ENCODE measurements around the gene KIF3A.
"Not testable (repeated sequence)": the region's sequence is repeated elsewhere in the genome, so short reads cannot be mapped to it uniquely, and the experiment has no call there.

Gene KIF3A

DNA sequence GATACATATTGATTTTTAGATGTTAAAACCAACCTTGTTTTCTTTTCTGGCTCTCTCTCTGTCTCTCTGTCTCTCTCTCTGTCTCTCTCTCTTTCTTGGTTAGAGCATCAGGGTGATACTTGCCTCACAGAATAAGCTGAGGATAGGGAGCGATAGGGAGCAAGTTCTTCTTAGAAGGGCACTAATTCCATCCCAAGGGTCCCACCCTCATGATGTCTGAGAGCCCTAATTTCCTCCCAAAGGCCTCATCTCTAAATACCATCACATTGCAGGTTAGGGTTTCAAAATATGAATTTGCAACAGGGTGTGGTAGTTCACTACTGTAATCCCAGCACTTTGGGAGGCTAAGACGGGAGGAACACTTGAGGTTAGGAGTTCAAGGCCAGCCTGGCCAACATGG is 4.8 kb upstream of the KIF3A start:
- in situ Hi-C loops (cut with MboI; ENCODE audit: low pct_unique_long_range_greater_than_20kb, low sequenced_read_pairs) = no loop called here
- no peak for DNase-seq

DNA sequence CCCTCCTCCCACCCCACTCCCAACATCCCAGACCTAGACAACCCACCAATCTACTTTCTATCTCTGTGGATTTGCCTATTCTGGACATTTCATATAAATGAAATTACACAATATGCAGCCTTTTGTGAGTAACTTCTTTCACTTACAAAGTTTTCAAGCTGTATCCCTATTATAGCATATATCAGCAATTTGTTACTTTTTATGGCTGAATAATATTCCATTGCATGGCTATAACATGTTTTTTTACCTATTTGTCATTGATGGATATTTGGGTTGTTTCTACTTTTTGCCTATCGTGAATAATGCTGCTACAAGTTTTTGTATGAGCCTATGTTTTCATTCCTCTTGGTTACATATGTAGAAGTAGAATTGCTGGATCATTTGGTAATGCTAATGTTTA is 1.9 kb upstream of the KIF3A start:
- in situ Hi-C loops (cut with MboI; ENCODE audit: low pct_unique_long_range_greater_than_20kb, low sequenced_read_pairs) = no loop called here
- DNase-seq = no peak

DNA sequence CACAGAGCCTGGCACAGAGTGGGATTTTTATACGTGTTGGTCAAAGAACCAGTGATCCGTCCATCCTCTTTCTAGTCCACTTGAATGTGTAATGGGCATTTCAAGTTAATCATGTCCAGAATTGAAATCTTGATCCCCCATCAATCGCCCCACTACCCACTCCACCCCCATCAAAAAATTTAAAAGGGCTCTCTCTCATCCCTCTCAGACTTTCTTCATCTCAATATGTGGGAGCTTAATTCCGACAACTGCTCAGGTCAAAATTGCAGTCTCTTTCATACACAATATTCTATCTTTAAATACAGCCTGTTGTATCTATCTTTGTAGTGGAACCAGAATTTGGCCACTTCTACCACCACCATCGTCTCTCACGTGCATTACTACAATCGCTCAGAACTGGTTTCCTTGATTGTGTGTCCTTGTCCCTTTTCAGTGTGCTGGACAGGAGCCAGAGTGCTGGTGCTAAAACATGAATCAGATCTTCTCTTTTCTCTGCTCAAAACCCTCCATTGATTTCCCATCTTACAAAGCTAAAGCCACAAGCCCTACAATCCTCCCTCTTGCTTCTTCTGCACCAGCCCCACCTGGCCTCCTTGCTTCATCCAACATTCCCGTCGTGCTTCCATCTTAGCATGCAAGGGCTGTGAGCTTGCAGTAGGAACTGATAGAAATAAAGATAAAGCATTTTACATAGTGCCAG is 786 bp upstream of the KIF3A start:
- in situ Hi-C loops (cut with MboI; ENCODE audit: low pct_unique_long_range_greater_than_20kb, low sequenced_read_pairs) = no loop called here
- no peak for DNase-seq

DNA sequence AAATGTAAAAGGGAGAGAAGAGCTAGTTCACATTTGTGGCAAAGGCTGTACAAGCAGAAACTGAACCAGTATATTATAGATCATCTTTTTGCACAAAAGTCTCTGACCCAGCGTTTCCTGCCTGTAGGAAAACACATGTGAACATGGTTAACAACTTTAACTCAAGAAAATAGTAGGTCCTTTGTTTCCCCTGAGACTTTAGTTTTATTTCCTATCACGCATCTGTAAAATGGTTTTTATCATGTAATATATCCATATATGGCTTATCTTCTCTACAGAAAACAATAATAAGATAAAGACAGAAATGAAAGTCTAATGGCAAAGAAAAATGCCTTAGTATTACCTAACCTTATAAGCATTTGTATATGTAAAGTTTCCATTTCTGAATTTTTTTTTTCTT is 2.7 kb downstream of the KIF3A start:
- in situ Hi-C loops (cut with MboI; ENCODE audit: low pct_unique_long_range_greater_than_20kb, low sequenced_read_pairs) = no loop called here

DNA sequence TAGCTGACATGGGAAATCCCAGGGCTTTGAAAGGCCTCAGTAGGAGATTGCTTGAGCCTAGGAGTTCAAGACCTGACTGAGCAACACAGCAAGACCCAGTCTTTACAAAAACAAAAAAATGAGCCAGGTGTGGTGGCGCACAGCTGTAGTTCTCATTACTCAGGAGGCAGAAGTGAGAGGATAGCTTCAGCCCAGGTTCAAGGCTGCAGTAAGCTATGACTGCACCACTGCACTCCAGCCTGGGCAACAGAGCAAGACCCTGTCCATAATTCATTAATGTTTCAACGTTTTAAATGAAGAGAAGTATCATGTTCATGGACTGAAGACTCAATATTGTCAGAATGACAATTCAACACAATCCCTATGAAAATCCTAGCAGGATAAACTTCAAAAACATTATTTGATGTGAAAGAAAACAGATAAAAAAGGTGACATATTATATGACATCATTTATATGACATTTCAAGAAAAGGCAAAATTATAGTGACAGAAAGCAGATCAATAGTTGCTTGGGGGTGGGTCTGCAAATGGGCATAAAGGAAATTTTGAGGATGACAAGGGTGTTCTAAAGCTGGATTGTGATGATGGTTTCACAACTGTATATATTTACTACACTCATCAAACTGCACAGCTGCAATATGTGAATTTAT is 3.7 kb downstream of the KIF3A start:
- no peak for DNase-seq
- in situ Hi-C loops (cut with MboI; ENCODE audit: low pct_unique_long_range_greater_than_20kb, low sequenced_read_pairs) = no loop called here

More for the DNA sequence above, 2.7 kb downstream of the KIF3A start:
- DNase-seq = no peak

DNA sequence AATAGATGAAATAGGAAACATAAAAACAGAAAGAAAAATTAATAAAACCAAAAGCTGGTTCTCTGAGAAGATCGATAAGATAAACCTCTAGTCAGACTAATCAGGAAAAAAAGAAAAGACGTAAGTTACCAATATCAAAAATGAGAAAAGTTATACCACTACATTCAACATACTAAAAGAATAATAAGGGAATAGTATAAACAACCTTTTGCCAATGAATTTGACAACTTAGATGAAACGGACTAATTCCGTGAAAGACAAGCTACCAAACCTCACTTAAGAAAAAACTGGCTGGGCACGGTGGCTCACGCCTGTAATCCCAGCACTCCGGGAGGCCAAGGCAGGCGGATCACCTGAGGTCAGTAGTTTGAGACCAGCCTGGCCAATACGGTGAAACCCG is 7.5 kb downstream of the KIF3A start:
- in situ Hi-C loops (cut with MboI; ENCODE audit: low pct_unique_long_range_greater_than_20kb, low sequenced_read_pairs) = no loop called here
- no peak for DNase-seq

DNA sequence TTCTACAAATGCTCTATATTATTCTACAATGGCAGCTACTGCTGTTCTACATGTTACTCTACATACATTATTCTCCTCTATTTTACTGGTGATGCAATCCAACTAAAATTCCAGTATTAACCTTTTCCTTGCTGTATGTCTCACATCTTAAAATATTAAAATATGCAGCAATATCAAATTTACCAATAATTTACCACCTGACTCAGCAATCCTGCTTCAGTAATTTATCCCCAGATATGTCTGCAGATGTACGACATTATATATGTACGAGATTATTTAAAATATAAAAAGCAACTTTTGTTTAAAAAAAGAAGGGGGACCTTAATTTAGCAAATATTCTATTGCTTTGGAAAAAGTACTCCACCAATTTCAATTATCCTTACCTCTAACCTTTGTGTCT is 11.6 kb downstream of the KIF3A start:
- DNase-seq = no peak
- in situ Hi-C loops (cut with MboI; ENCODE audit: low pct_unique_long_range_greater_than_20kb, low sequenced_read_pairs) = no loop called here

DNA sequence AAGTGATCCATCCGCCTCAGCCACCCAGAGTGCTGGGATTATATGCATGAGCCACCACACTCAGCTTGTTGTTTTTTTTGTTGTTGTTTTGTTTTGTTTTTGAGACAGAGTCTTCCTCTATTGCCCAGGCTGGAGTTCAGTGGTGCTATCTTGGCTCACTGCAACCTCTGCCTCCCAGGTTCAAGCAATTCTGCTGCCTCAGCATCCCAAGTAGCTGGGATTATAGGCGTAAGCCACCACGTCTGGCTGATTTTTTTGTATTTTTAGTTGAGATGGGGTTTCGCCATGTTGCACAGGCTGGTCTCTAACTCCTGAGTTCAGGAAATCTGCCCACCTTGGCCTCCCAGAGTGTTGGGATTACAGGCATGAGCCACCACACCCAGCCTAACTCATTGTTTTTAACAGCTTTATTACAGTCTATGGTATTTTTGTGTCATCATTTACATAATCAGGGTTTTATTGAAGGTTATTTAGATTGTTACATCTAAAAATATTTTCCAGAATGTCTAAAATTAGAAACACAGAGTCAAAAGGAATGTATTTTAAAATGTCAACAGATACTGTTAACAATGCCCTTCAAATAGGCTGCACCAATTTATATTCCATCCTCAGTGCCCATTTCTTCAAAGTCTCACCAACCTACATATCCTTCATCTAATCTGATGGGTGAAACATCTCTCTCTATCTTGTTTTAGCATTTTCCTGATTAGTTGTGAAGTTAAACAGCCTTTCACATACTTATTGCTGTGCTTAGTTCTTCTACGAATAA is 18.6 kb downstream of the KIF3A start:
- in situ Hi-C loops (cut with MboI; ENCODE audit: low pct_unique_long_range_greater_than_20kb, low sequenced_read_pairs) = no loop called here
- DNase-seq = no peak

DNA sequence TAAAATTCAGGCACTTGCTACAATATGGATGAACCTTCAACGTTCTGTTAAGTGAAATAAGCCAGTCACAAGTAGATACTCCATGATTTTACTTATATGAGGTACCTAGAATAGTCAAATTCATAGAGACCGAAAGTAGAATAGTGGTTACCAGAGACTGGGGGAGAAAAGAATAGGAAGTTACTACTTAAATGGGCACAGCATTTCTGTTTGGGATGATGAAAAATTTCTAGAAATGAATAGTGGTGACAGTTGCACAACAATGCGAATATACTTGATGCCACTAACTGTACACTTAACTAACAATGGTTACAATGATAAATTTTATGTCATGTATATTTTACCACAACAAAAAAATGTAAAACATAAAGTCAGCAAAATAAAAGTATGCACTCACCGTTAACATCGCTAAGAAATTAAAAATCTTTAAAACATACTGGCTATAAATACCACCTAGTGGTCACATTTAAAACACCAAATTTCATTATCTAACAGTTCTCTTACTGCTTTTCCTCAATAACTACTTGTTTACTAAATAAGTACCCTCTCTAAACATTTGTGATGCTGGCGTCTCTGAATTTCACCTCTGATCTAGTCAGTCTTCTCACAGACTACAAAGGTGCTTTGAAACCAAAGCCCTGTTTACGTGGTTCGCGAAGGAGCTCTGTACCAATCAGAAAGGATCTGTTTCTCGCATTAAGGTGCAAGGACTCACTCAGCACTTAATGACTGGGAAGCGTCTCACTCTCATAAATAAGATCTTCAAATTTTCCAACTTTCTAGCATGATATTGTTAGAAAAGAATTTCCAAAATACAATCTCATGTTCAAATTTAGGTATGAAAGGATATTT is 22.7 kb downstream of the KIF3A start:
- in situ Hi-C loops (cut with MboI; ENCODE audit: low pct_unique_long_range_greater_than_20kb, low sequenced_read_pairs) = no loop called here
- peak; percentile 28 for DNase-seq

DNA sequence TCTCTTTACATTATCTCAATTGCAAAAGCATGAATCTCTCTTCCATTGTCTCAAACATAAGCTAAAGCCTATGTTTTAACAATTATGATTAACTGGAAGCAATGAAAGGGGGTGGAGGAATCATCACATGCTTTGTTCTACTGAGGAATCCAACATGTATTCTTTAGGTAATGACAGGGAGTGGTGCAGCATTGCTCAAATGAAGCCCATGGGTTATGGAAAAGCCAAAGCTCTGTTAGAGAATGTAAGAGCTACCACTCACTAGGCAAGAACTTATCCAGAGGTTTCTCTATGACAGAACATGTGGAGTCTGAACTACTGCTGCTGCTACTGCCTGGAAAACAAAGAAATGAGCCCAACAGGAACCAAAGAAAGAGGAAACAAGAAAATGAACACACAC is 28.7 kb downstream of the KIF3A start:
- peak; percentile 38 for DNase-seq
- in situ Hi-C loops (cut with MboI; ENCODE audit: low pct_unique_long_range_greater_than_20kb, low sequenced_read_pairs) = no loop called here

DNA sequence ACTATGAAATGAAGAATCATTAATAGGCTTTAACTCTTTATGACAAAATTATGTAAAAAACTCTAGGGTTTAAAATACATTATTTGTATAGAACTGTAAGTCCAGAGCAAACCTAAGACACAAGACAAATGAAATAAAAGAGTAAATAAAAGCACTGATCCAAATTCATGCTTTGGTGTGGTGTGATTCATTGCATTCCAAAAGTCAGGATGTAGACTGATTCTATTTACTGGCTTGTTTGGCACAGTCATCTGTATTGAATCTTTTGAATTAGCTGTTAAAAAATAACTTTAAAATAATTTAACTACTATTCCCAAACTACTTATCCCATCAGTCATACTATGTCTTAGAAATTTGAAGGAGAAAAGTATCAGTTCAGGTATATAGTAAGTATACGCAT is 32.5 kb downstream of the KIF3A start:
- no peak for DNase-seq
- in situ Hi-C loops (cut with MboI; ENCODE audit: low pct_unique_long_range_greater_than_20kb, low sequenced_read_pairs) = no loop called here

DNA sequence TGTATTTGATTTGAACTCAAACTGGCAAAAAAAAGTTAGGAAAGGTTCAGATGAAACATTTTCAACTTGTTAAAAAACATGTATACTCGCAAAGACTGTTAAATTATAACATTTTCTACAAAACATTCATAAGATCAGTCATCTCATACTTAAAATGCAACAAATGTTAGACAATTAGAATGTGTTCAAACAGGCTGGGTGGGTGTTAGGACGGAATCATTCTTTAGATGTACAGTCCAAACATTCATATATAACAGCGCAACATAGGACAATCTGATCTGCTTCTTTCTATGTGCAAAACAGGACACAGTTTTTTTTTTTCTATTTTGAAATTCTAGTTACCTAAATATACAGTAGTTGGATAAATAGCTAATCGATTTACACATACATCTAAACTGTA is 41.4 kb downstream of the KIF3A start:
- DNase-seq = no peak

DNA sequence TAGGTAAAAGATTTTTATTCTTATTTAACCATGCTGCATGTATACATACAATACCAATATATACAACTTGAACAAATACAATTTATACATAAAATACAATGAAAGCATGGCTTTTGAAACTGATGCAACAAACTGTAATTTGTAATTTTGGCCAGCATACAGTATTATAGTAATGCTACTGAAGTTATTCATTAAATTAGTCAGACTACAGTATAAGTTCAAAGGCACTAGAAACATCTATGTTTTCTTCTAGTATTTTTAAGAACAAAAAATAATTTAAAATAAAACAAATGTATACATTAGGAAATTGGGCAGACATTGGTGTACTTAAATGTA is 44.7 kb downstream of the KIF3A start:
- no peak for DNase-seq
- in situ Hi-C loops (cut with MboI; ENCODE audit: low pct_unique_long_range_greater_than_20kb, low sequenced_read_pairs) = no loop called here

More for the DNA sequence above, 41.4 kb downstream of the KIF3A start:
- in situ Hi-C loops (cut with MboI; ENCODE audit: low pct_unique_long_range_greater_than_20kb, low sequenced_read_pairs) = no loop called here

DNA sequence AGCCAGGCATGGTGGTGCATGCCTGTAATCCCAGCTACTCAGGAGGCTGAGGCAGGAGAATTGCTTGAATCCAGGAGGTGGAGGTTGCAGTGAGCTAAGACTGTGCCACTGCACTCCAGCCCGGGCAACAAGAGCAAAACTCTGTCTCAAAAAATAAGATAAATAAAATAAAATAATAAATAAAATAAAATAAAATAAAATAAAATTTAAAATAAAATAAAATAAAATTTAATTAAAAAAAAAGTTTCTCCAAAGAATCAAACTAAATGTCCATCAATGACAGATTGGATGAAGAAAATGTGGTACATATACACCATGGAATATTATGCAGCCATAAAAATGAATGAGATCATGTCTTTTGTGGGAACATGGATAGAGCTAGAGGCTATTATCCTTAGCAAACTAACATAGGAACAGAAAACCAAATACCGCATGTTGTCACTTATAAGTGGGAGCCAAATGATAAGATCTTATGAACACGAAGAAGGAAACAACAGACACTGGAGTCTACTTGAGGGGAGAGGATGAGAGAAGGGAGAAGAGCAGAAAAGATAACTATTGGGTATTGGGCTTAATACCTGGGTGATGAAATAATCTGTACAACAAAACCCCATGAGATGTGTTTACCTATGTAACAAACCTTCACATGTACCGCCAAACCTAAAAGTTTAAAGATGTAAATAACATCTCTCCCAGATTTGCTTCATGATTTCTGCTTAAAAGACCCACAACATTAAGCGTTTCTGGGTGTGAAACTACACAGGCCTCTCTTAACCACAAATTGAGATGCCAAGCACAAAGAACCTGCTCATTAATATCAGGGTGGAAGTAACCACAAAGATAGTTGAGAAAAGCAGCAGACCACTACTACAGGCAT is 45.4 kb downstream of the KIF3A start:
- not testable (repeated sequence) for DNase-seq

DNA sequence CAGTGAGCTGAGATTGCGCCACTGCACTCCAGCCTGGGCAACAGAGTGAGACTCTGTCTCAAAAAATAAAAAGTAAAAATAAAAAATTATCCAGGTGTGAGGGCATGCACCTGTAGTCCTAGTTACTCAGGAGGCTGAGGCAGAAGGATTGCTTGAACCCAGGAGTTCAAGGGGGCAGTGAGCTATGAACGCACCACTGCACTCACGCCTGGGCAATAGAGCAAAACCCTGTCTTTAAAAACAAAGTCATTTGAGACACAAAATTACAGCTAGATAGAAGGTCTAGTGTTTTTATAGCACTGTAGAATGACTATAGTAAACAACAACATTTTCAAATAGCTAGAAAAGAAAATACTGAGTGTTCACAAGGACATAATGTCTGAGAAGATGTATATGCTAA is 47.2 kb downstream of the KIF3A start:
- no peak for DNase-seq
- in situ Hi-C loops (cut with MboI; ENCODE audit: low pct_unique_long_range_greater_than_20kb, low sequenced_read_pairs) = no loop called here

More for the DNA sequence above, 45.4 kb downstream of the KIF3A start:
- in situ Hi-C loops (cut with MboI; ENCODE audit: low pct_unique_long_range_greater_than_20kb, low sequenced_read_pairs) = not testable (repeated sequence)

DNA sequence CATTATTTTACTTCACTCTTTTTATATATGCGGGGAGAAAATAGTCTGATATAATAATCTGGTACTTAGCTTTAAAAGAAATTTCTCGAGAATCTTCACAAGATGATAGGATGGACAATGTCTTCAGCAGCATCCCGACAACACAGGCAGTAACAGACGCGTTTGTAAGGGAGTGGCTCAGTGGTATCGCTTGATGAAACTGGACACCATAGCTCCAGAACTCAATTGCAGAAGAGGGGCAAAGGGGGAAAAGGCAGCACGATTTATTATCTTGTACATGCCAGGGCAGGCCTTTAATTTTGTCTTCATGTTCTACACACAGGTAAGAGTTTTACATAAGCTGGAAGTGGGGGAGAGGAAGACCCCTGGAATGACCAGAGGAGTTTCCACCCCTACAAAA is 47.8 kb downstream of the KIF3A start:
- in situ Hi-C loops (cut with MboI; ENCODE audit: low pct_unique_long_range_greater_than_20kb, low sequenced_read_pairs) = no loop called here
- DNase-seq = no peak

DNA sequence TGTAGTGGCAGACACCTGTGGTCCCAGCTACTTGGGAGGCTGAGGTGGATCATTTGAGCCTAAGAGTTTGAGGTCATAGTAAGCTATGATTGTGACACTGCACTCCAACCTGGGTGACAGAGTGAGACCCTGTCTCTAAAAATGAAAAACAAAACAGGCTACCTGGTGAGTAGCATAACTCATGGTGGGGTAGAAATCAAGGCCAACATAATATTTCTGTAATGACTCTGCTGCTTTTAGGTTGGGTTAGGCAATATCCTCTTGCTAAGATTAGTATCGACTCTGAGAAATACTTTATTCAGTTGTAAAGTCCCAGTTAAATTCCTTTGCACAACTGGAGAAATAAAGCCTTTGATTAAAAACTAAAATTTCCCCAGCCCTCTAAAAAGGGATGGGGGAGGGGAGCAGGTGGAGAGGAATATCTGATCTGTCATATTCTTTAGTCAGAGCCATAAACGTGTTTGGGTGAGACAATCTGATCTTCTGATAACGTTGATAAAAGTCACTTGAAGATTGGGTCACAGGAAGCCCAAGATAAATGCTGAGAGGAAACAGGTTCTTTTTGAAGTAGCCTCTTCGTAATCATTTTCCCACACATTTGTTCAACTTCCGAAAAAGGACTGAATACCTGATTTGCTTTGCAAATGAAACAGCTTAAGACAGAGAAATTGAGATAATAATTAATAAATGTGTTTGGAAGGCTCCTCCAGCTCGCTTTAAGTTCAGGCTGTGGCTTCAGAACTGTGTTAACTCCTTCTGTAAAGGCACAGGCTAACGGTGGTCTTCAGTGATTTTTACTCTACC is 48.6 kb downstream of the KIF3A start:
- peak; percentile 37 for DNase-seq
- in situ Hi-C loops (cut with MboI; ENCODE audit: low pct_unique_long_range_greater_than_20kb, low sequenced_read_pairs) = no loop called here

DNA sequence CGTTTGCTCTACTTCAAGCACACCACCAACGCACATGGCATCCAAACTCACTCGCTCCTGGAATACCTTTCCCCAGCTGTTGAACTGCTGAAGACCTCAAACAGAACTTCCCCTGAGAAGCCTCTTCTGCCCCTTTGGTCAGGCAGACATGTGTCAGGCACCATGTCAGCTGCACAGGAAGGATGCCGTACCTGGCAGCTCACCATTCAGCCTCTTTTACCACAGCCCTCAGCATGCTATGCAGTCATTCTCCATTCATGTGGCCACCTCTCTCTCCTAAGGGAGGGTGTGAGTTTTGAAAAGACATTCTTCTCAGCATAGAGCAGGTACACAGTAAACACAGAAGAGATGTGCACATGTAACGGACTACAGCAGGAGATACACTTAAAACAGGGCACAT is 49.4 kb downstream of the KIF3A start:
- in situ Hi-C loops (cut with MboI; ENCODE audit: low pct_unique_long_range_greater_than_20kb, low sequenced_read_pairs) = no loop called here

More for the DNA sequence above, 49.4 kb downstream of the KIF3A start:
- DNase-seq = no peak

All from KBM-7 (cell line).